Activated naive CD4-positive, alpha-beta T cell treated with anti-CD3 and anti-CD28 coated beads, Interleukin-2, amount 50 U/mL, for 24 hours (primary cell): ENCODE measurements around the gene NDUFA6.
"Not testable (repeated sequence)": the region's sequence is repeated elsewhere in the genome, so short reads cannot be mapped to it uniquely, and the experiment has no call there.

Source experiments
- H3K27ac Mint-ChIP-seq: one replicate; pipeline ENCODE4 v1.8.0; 2021; ENCODE audit warnings: mild to moderate bottlenecking, mixed read lengths
- H3K27me3 Mint-ChIP-seq: one replicate; pipeline ENCODE4 v1.8.0; 2021; ENCODE audit warnings: mixed read lengths
- H3K36me3 Mint-ChIP-seq: one replicate; pipeline ENCODE4 v1.8.0; 2021; ENCODE audit warnings: mixed read lengths
- H3K4me1 Mint-ChIP-seq: one replicate; pipeline ENCODE4 v1.8.0; 2021; ENCODE audit warnings: mixed read lengths
- H3K4me3 Mint-ChIP-seq: one replicate; pipeline ENCODE4 v1.8.0; 2021; ENCODE audit warnings: mild to moderate bottlenecking, mixed read lengths
- H3K9me3 Mint-ChIP-seq: one replicate; pipeline ENCODE4 v1.8.0; 2021; ENCODE audit warnings: mixed read lengths

Gene NDUFA6

DNA sequence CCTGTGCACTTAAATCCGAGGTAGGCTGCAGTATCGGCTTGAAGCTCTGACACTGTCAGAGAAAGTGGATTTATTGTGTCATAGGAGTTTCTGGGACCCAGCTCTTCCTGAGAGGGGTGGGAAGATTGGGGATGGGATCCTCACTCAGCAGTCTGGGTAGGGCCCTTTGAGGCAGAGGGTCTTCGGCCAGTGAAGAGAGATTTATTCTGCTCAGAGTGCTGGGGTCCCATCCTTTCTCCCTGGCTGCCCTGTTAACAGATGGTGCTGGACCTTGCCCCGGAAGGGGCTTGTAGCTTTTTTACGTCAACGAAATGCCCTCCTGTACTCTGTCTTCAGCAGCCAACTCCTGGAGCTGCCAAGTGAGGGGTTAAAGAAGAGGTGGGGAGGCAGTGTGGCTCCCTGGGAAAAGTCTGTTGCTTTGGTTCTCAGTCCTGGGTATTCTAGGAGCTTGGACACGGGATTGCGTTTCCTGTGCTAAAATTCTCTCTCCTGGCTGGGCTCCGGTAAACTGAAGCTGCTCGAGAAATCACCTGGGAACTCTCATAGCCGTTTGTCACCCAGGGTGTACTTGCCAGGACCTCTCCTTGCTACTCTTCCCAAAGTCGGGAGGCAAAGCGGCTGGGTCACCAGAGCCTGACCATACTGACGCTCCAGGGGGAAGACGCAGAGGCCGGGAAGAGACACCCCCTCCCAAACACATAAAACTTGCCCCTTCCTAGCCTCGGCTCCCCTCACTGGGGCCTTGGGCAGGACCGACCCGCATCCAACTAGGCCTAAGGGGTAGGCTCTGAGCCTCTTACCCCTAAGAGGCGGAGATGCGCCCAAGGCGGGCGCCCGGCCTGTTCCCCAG is 11.9 kb downstream of the NDUFA6 start:
- Mint-ChIP-seq H3K4me1 (peaks cover 34% of the 10 kb centered on the region), H3K27ac (peak overlapping the region; percentile 96), H3K9me3 (no peaks in the 10 kb centered on the region), H3K4me3 (peak overlapping the region; percentile 99), H3K27me3 (no peaks in the 10 kb centered on the region), H3K36me3 (peaks cover 7% of the 10 kb centered on the region)

DNA sequence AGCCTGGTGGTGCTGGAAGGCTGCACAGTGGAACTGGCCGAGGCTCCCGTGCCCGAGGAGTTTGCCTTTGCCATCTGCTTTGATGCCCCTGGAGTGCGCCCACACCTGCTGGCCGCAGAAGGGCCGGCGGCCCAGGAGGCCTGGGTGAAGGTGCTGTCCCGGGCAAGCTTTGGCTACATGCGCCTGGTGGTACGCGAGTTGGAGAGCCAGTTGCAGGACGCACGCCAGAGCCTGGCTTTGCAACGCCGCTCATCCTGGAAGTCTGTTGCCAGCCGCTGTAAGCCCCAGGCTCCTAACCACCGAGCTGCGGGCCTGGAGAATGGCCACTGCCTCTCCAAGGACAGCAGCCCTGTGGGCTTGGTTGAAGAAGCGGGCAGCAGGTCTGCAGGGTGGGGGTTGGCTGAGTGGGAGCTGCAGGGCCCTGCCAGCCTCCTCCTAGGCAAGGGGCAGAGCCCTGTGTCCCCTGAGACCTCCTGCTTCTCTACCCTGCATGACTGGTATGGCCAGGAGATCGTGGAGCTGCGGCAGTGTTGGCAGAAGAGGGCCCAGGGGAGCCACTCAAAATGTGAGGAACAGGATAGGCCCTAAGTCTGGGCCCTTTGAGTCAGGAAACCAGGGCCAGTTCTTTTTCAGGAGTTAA is 13.0 kb downstream of the NDUFA6 start:
- Mint-ChIP-seq H3K36me3 (peaks cover 6% of the 10 kb centered on the region), H3K27me3 (no peaks in the 10 kb centered on the region), H3K4me1 (peaks cover 42% of the 10 kb centered on the region), H3K9me3 (no peaks in the 10 kb centered on the region), H3K4me3 (no peak overlapping the region), H3K27ac (no peak overlapping the region)

DNA sequence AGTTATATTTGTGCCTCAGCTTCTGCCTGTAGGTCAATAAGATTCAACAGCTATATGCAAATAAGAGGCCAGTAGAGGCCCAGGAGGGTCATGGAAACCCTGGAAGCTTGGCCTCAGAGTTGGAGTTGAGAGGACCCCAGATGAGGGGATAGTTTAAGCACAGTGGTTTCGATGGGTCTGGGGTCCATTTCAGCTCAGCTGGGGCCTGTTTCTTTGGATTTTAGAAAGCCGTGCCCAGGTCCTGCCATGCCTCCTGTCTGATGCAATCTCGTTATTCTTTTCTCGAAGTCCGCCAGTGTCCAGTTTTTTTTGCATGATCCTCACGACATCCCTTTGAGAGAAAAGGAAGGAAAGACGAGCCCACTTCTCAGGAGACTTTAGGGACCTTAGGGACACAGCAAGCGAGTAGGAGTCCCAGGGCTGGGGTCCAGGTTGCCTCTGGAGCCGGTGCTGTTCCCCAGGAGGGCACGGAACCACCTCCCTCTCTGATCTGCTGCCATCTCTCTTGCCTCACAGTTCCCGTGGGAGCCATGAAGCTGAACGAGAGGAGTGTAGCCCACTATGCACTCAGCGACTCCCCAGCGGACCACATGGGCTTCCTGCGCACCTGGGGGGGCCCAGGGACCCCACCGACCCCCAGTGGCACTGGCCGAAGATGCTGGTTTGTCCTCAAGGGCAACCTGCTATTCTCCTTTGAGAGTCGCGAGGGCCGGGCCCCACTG is 13.6 kb downstream of the NDUFA6 start:
- peaks cover 40% of the 10 kb centered on the region for H3K4me1 Mint-ChIP-seq

DNA sequence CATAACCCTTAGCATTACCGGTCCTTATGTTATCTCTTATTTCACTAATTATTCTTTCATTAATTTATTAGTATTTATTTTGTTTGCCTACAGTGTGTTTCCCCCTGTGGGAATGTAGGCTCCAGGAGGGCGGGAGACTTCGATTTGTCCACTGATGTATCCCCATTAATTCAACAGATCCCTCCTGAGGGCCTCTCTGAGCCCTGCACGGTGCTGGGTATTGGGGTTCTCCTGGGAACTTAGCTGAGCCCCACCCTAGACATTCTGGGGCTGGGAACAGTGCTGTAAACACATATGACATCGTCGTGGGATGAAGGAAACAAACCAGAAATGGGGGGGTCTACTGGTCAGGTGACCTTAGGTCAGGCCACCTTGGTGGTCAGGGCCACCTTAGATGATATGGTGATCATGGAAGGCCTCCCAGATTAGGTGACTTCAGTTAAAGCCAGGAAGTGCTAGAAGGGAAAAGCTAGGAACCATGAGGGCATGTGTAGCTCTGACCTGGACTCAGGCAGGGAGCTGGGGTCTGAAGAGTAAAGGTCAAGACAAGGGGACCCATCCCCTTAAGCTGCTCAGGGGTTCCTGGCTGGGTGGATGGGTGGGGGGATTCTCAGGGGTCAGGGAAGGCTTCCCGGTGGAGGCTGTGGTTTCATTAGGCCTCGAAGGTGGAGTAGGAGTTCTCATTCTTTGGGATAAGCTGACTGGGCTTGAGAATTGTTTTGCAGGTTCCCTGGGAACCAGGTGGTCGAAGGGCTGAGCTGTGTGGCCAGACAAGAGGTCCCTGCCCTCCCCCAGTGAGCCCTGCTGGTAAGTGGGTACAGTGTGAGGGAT is 15.5 kb downstream of the NDUFA6 start:
- H3K4me1 Mint-ChIP-seq = peaks cover 45% of the 10 kb centered on the region
- no peaks in the 10 kb centered on the region for H3K27me3 Mint-ChIP-seq
- H3K27ac Mint-ChIP-seq = peak overlapping the region; percentile 6
- H3K9me3 Mint-ChIP-seq = no peaks in the 10 kb centered on the region
- no peaks in the 10 kb centered on the region for H3K36me3 Mint-ChIP-seq
- peak overlapping the region; percentile 63 for H3K4me3 Mint-ChIP-seq

More for the DNA sequence above, 13.6 kb downstream of the NDUFA6 start:
- H3K27me3 Mint-ChIP-seq = no peaks in the 10 kb centered on the region
- H3K4me3 Mint-ChIP-seq = no peak overlapping the region
- peaks cover 3% of the 10 kb centered on the region for H3K36me3 Mint-ChIP-seq
- no peaks in the 10 kb centered on the region for H3K9me3 Mint-ChIP-seq
- H3K27ac Mint-ChIP-seq = no peak overlapping the region

DNA sequence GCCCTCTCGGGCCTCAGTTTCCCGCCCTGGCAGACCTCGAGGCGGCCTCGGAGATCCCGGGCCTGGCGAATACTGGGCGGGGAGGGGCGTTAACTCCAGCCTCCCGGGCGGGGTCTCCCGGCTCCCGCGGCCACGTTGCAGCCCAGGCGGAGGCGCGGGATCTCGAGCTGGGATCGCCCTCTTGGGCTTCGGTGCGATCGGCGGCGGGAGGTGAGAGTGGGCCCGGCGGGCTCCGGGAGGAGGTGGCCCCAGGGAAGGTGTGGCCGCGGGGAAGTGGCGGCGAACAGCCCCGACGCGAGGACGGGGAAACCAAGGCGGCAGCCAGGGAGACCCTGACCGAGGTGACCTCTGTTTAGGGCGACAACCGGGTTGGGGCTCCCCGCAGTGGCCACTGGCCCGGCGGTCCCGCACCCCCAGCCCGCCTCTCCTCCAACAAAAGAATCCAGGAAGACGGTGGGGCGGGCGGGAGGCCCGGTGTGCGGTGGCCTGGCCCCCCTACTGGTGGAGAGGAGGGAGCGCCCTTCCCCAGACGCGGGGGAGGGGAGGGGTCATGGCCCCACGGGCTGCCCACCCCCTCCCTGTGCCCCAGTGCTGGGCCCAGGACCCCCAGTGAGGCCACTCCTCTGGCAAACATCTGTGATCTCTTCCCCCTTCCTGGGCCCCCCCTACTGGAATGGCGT is 16.3 kb downstream of the NDUFA6 start, which contains the start of gene PHETA2:
Gene PHETA2 (plus strand): TSS at position 117 of the 680 bp plus-strand sequence. CDS start 3,046 bp downstream, outside the sequence.
- Mint-ChIP-seq H3K27ac (peak within 1 kb of the TSS; percentile 51), H3K4me3 (peak within 1 kb of the TSS; percentile 80), H3K27me3 (no peaks in the 10 kb centered on the region), H3K9me3 (no peaks in the 10 kb centered on the region), H3K36me3 (no peaks in the 10 kb centered on the region), H3K4me1 (peaks cover 47% of the 10 kb centered on the region)

DNA sequence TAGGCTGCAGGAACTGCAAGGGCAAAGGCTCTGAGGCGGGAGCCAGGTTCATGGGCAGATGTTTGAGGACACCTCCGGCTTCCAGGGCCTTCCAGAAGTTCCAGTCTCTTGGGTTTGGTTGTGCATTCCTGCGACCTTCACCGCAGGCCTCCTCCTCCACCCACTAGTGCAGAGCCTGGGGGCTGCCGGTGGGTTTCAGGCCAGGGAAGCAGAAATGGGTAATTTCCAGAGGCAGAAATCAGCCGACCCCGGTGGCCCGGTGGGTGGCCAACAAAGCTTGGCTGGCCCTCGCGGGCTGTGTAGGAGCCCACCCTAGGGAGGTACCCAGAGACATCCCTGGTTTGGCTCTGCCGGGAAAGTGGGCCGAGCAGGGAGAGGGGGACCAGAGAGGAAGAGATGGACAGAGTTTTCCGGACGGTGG is 16.9 kb downstream of the NDUFA6 start:
- Mint-ChIP-seq H3K4me1 (peaks cover 44% of the 10 kb centered on the region), H3K4me3 (peak overlapping the region; percentile 80), H3K9me3 (no peaks in the 10 kb centered on the region), H3K36me3 (no peaks in the 10 kb centered on the region), H3K27me3 (no peaks in the 10 kb centered on the region), H3K27ac (peak overlapping the region; percentile 51)

DNA sequence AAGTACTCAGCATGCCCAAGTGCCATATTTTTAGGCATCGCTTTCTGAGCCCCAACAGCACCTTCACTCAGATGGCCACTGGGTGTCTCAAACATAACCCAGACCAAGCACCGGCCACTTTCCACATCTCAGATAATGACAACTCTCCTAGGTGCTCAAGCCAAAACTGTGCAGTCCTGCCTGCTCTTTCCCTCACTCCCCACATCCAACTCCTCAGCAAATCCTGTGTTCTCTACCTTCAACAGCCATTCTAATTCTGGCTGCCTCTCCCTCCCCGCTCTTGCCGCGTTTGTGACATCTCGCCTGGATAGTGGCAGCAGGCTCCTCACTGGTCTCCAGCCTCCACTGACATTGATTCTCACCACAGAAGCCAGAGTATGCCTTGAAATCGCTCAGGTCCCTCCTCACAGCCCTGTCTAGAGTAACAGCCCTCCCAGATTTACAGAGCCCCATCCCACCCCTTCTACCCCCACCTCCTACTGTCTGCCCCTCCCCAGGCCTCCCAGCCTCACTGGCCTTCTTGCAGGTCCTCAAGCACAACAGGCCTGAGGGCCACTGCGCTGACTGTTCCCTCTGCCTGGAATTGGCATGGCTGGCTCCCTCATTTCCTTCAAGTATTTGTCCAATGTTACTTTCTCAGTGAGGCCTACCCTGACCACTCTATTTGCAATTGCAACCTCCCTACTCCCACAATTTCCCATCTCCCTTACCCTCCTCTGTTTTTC is 17.8 kb downstream of the NDUFA6 start:
- Mint-ChIP-seq H3K36me3 (no peaks in the 10 kb centered on the region), H3K27me3 (no peaks in the 10 kb centered on the region), H3K27ac (peak overlapping the region; percentile 15), H3K9me3 (no peaks in the 10 kb centered on the region), H3K4me3 (peak overlapping the region; percentile 73), H3K4me1 (peaks cover 44% of the 10 kb centered on the region)

DNA sequence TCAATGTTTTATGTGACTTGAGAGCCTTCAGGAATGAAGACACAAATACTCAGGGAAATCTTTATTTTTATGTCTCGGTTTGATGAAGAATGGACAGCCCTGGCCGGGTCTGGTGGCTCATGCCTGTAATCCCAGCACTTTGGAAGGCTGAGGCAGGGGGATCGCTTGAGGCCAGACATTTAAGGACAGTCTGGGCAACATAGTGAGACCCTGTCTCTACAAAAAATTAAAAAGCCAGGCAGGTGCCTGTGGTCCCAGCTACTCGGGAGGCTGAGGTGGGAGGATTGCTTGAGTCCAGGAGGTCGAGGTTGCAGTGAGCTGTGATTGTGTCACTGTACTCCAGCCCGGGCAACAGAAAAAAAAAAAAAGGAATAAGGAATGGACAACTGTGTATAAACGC is 19.1 kb downstream of the NDUFA6 start:
- H3K36me3 Mint-ChIP-seq, H3K9me3 Mint-ChIP-seq, H3K27me3 Mint-ChIP-seq: not testable (repeated sequence)
- H3K27ac Mint-ChIP-seq = peak overlapping the region; percentile 81
- H3K4me3 Mint-ChIP-seq = peak overlapping the region; percentile 90
- H3K4me1 Mint-ChIP-seq = peaks cover 44% of the 10 kb centered on the region

DNA sequence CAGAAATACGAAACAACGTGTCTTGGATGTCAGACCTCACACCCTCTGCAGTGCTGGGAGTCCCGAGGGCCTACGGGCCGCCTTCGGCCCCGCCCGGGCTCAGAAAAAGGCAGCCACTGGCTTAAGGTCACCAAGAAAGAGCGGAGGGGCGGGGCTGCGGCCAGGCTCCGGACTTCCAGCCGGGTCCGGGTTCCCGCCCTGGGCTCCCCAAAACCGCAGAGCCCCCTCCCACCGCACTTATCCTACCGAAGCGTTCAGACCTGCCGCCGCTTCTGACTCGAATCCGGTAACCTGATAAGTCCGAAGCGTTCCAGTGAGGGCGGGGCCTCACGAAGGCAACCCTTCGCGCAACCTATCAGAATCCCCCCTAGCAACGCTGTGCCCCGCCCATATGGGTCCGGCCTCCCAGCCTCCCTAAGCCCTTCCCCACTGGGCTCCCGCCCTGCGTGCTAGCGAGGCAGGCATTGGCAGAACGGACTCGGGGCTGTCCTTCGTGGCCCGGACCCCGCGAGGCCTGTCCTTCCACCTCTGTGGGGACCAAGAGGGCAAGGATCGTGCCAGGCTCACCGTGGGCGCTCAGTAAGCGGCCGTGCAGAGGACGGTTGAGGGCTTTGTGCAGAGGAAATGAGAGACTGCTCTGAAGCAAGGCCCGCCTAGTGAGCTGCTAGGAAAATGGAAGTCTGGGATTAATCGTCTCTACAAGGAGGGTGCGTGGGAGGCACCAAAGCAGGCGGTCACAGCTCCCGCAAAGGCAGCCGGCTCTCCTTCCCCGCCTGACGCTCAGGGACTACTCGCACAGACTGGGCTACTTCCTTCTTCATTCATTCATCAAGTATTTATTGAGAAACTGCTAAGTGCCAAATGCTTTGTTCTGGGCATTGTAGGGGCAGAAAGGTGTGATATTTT is 19.8 kb downstream of the NDUFA6 start, which contains the start of gene NAGA:
Gene NAGA (minus strand): TSS at position 296 of the 906 bp plus-strand sequence. CDS start 515 bp downstream, outside the sequence.
- Mint-ChIP-seq H3K9me3 (no peaks in the 10 kb centered on the region), H3K36me3 (peaks cover 2% of the 10 kb centered on the region), H3K27ac (peak within 1 kb of the TSS; percentile 81), H3K4me3 (peak within 1 kb of the TSS; percentile 90), H3K4me1 (peaks cover 44% of the 10 kb centered on the region), H3K27me3 (no peaks in the 10 kb centered on the region)

DNA sequence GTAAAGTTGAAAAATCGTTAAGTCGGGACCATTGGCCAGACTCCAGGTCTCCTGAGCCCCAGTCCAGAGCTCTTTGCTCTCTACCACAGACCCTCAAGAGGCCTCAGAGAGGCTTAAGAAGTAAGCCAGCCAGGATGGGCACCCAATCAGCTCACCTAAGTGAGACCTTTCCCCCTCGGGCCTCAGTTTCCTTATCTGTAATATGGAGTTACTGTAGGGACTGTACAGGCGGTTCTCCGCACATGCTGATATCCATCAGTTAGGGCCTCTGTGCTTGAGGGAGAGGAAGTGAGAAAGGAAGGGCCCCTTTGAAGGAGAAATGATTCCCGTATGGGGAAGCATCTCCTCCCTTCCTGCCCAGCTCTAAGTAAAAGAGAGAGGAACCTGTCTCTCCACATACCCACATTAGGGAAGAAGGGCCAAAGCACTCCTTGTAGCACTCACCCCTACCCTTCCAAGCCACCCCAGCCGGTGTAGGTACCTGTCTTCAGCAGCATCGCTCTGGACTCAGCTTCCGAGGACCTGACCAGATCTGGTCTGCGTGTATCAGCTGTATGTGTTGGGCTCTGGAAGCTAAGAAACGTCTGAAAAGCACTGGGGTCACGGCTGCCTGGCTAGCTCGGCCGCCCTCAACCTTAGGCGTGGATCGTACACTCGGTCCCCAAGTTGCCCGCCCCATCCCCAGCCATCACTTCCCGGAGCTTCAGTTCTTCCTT is 20.6 kb downstream of the NDUFA6 start:
- Mint-ChIP-seq H3K36me3 (peaks cover 2% of the 10 kb centered on the region), H3K27me3 (no peaks in the 10 kb centered on the region), H3K4me1 (peaks cover 42% of the 10 kb centered on the region), H3K9me3 (no peaks in the 10 kb centered on the region), H3K4me3 (peak overlapping the region; percentile 90), H3K27ac (peak overlapping the region; percentile 65)

DNA sequence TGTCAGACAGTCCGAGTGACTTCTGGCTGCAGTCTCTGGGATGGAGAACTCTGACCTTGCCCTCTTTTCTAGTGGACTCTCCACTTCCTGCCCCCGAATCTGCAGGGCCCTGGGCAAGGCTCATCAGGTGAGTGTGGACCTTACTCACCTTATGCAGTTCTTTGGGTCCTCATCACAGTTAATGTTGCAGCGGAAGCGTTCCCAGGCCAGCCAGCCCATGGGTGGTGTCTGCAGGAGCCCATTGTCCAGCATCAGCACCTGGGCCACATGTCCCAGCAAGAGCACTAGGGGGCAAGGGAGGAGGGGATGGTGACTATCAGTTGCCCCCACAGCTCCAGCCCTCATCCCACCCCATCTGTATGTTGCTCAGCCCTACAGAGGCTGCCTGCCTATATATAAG is 22.3 kb downstream of the NDUFA6 start:
- H3K9me3 Mint-ChIP-seq = no peaks in the 10 kb centered on the region
- H3K36me3 Mint-ChIP-seq = peaks cover 2% of the 10 kb centered on the region
- no peaks in the 10 kb centered on the region for H3K27me3 Mint-ChIP-seq
- H3K27ac Mint-ChIP-seq = no peak overlapping the region
- peaks cover 34% of the 10 kb centered on the region for H3K4me1 Mint-ChIP-seq
- H3K4me3 Mint-ChIP-seq = no peak overlapping the region

DNA sequence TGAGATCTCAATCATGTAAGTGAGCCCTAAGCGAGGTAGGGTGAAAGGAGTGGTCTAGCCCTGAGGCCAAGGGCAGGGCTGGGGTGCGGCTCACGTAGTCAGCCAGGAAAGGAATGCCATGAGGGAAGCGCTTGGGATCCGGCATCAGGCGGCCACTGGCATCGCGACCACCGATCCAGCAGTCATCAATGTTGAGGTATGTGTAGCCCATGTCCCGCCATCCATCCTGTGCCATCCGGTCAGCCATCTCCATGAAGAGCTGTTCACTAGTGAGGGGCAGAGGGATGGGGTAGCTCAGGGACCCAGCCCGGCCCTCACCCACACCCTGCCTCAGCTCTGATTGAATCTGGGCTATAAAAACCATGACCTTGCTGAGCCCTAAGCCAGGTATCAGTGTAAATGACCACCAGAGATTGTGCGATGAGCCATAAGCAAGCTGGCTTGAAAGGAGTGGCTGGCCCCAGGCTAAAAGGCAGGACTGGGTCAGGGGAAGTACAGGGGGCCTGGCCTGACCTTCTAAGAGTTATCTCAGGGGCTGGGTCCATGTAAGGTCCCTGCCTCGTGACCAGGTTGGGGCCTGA is 22.8 kb downstream of the NDUFA6 start:
- Mint-ChIP-seq H3K27ac (no peak overlapping the region), H3K4me1 (peaks cover 28% of the 10 kb centered on the region)

More for the DNA sequence above, 22.8 kb downstream of the NDUFA6 start:
- Mint-ChIP-seq H3K27me3 (no peaks in the 10 kb centered on the region), H3K36me3 (peaks cover 2% of the 10 kb centered on the region), H3K4me3 (no peak overlapping the region), H3K9me3 (no peaks in the 10 kb centered on the region)
